PC-9 (cell line): ENCODE data around the gene FEM1C. TPM values are rescaled to one million over a fixed set of nuclear protein-coding genes. Genes with fewer than 3 reads are reported as not detected.

Experiments used
- BruUV-seq: library from RNA; stranded (reverse); fragments of 400-500 nt; replicated peaks from 2 replicates; lab custom pipeline; 2021; lab: Mats Ljungman, UMichigan
- CTCF ChIA-PET: fragments of 300-600 bp; sonication (Branson Sonifier 250); formaldehyde crosslinking; loops from one replicate; lab custom pipeline; 2022; ENCODE audit warnings: antibody characterized with exemption; lab: Charles Lee
- POLR2A ChIA-PET: fragments of 300-600 bp; sonication (Branson Sonifier 250); formaldehyde crosslinking; loops from one replicate; lab custom pipeline; 2022; ENCODE audit warnings: antibody characterized with exemption; ENCODE audit not compliant: unreplicated experiment; lab: Charles Lee
- DNase-seq, 2 experiments: peaks; one replicate each; pipeline versions ENCODE4 v3.0.0 to v3.0.0-alpha.2; 2015 to 2022; ENCODE audit warnings: mixed read lengths in 1 of 2
- H2AFZ ChIP-seq: fragments of 200-600 bp; sonication (generic); 2 replicates; pipeline ENCODE4 v1.8.1; 2017; ENCODE audit warnings: antibody characterized with exemption
- H3F3A ChIP-seq: fragments of 200-600 bp; sonication (generic); 2 replicates; pipeline ENCODE4 v1.8.1; 2017; ENCODE audit warnings: antibody characterized with exemption, mild to moderate bottlenecking, low read depth; ENCODE audit not compliant: insufficient read depth
- H3K27ac ChIP-seq: fragments of 200-600 bp; sonication (generic); 2 replicates; pipeline ENCODE4 v1.6.1; 2016; ENCODE audit warnings: mixed run types
- H3K27me3 ChIP-seq: fragments of 200-600 bp; sonication (generic); 2 replicates; pipeline ENCODE4 v1.6.1; 2016; ENCODE audit warnings: low read depth, mixed run types; ENCODE audit not compliant: insufficient read depth
- H3K36me3 ChIP-seq: fragments of 200-600 bp; sonication (generic); 2 replicates; pipeline ENCODE4 v1.6.1; 2016; ENCODE audit warnings: low read depth, mixed run types
- H3K4me1 ChIP-seq: fragments of 200-600 bp; sonication (generic); replicated peaks from 2 replicates; pipeline ENCODE4 v1.6.1; 2016; ENCODE audit warnings: mixed run types; ENCODE audit not compliant: insufficient read depth
- H3K4me2 ChIP-seq: fragments of 200-600 bp; sonication (generic); 2 replicates; pipeline ENCODE4 v1.6.1; 2017; ENCODE audit warnings: mixed run types
- H3K4me3 ChIP-seq: fragments of 200-600 bp; sonication (generic); 2 replicates; pipeline ENCODE4 v1.6.1; 2016; ENCODE audit warnings: mixed run types
- H3K79me2 ChIP-seq: fragments of 200-600 bp; sonication (generic); 2 replicates; pipeline ENCODE4 v1.6.1; 2017; ENCODE audit warnings: low read depth, mixed run types
- H3K9me2 ChIP-seq: fragments of 200-600 bp; sonication (generic); 2 replicates; pipeline ENCODE4 v1.8.1; 2017; ENCODE audit warnings: mild to moderate bottlenecking; ENCODE audit not compliant: insufficient read depth
- H3K9me3 ChIP-seq: fragments of 200-600 bp; sonication (generic); 2 replicates; pipeline ENCODE4 v1.8.1; 2016; ENCODE audit warnings: low read depth; ENCODE audit not compliant: insufficient read depth
- H4K20me1 ChIP-seq: fragments of 200-600 bp; sonication (generic); 2 replicates; pipeline ENCODE4 v1.8.1; 2017; ENCODE audit not compliant: insufficient read depth
- EZH2 ChIP-seq: fragments of 200-600 bp; sonication (generic); IDR thresholded peaks from 2 replicates; pipeline ENCODE4 v1.8.0; 2017; ENCODE audit warnings: antibody characterized with exemption, low read depth
- intact Hi-C: fragments of 100-400 bp; cut with micrococcal nuclease; formaldehyde crosslinking; loops from one replicate; pipeline ENCODE4 v1.10.0; 2022; ENCODE audit not compliant: unreplicated experiment
- total RNA-seq: library from RNA; stranded (reverse); gene quantifications from 2 replicates; pipeline ENCODE4 v1.2.3, GENCODE V29; 2021
- TF ChIP-seq, protein P1 (sequence below): fragments of 200-600 bp; sonication (generic); conservative IDR thresholded peaks from 2 replicates; pipeline ENCODE4 v1.6.1; 2017; ENCODE audit warnings: mixed run types, antibody characterized with exemption, mild to moderate bottlenecking, moderate library complexity

FEM1C gene
- total RNA-seq, 1 experiment from 2014 or later, result 15.9 TPM

DNA sequence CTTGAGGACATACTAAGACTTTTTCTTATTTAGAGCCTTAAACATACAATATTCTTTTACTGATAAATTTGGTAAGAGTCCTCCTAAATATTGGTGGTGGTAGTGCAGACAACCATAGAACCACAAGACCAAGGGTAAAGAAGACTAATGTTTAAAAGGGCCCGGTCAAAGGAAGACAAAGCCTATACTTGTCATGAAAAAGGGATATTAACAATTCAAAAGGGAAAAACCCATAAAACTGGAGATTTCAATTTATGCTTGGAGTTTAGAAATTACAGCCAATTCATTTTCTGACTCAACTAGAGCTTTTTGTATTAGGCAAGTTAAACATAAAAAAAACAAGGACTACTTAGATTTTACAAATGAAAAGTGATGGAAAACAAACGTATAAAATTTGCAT, 24.4 kb downstream of the FEM1C start:
- H3K9me2 ChIP-seq, result no peaks in the 10 kb centered on the region
- no TSS peak for BruUV-seq
- intact Hi-C loops, result no loop called here
- H3K36me3 ChIP-seq, result peaks cover 18% of the 10 kb centered on the region
- CTCF ChIA-PET, result interaction anchor here (0.6 kb wide), 1 partner anchor 10 kb away, joined by 3 read pairs; no protein-coding TSS in a partner anchor
- no peak overlapping the region for H2AFZ ChIP-seq
- POLR2A ChIA-PET, result no interaction called here
- H4K20me1 ChIP-seq, result 0 out of 2 replicates have a peak, but pooled peaks cover 5% of the 10 kb centered on the region
- peaks cover 15% of the 10 kb centered on the region; the same call in 1 of the 2 replicates for H3K79me2 ChIP-seq
- H3K4me1 ChIP-seq, result peaks cover 5% of the 10 kb centered on the region; the same call in 1 of the 2 replicates
- no peaks in the 10 kb centered on the region; the same call in 1 of the 2 replicates for H3F3A ChIP-seq
- no peak for TF ChIP-seq EZH2
- TF ChIP-seq, protein P1, sequence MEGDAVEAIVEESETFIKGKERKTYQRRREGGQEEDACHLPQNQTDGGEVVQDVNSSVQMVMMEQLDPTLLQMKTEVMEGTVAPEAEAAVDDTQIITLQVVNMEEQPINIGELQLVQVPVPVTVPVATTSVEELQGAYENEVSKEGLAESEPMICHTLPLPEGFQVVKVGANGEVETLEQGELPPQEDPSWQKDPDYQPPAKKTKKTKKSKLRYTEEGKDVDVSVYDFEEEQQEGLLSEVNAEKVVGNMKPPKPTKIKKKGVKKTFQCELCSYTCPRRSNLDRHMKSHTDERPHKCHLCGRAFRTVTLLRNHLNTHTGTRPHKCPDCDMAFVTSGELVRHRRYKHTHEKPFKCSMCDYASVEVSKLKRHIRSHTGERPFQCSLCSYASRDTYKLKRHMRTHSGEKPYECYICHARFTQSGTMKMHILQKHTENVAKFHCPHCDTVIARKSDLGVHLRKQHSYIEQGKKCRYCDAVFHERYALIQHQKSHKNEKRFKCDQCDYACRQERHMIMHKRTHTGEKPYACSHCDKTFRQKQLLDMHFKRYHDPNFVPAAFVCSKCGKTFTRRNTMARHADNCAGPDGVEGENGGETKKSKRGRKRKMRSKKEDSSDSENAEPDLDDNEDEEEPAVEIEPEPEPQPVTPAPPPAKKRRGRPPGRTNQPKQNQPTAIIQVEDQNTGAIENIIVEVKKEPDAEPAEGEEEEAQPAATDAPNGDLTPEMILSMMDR, result no peak
- H3K27ac ChIP-seq, result no peak overlapping the region
- H3K9me3 ChIP-seq, result no peaks in the 10 kb centered on the region
- no peak for DNase-seq
- H3K4me2 ChIP-seq, result no peak overlapping the region
- H3K4me3 ChIP-seq, result no peak overlapping the region
- H3K27me3 ChIP-seq, result no peaks in the 10 kb centered on the region

DNA sequence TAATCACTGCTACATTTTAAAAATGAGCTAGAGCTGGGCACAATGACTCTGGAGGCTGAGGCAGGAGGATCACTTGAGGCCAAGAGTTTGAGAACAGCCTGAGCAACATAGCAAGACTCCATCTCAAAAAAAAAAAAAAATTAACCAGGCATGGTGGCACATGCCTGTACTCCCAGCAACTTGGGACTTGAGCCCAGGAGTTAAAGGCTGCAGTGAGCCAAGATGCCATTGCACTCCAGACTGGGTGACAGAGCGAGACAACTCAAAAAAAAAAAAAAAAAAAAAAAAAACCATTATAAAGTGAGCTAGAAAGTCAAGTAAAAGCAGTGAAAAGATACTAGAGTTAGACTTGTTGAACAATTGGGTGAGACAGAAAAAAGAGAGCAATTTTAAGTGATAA, 28.2 kb downstream of the FEM1C start:
- H3K79me2 ChIP-seq, result no peaks in the 10 kb centered on the region
- no peaks in the 10 kb centered on the region for H3K4me1 ChIP-seq
- CTCF ChIA-PET, result interaction anchor here (0.6 kb wide), 1 partner anchor 25 kb away, joined by 4 read pairs; no protein-coding TSS in a partner anchor
- no peaks in the 10 kb centered on the region for H4K20me1 ChIP-seq
- intact Hi-C loops, result loop anchor here (2.0 kb wide), 1 partner anchor 76 kb away; no protein-coding TSS in a partner anchor
- no peak overlapping the region for H3K4me2 ChIP-seq
- H2AFZ ChIP-seq, result no peak overlapping the region
- no peaks in the 10 kb centered on the region; the same call in 1 of the 2 replicates for H3F3A ChIP-seq
- H3K4me3 ChIP-seq, result no peak overlapping the region
- POLR2A ChIA-PET, result no interaction called here
- BruUV-seq, result no TSS peak
- no peaks in the 10 kb centered on the region for H3K27me3 ChIP-seq
- no peaks in the 10 kb centered on the region for H3K36me3 ChIP-seq
- TF ChIP-seq, protein P1, result no peak
- TF ChIP-seq EZH2, result no peak
- H3K9me3 ChIP-seq, result no peaks in the 10 kb centered on the region
- no peak overlapping the region for H3K27ac ChIP-seq
- no peaks in the 10 kb centered on the region for H3K9me2 ChIP-seq
- DNase-seq, result no peak

DNA sequence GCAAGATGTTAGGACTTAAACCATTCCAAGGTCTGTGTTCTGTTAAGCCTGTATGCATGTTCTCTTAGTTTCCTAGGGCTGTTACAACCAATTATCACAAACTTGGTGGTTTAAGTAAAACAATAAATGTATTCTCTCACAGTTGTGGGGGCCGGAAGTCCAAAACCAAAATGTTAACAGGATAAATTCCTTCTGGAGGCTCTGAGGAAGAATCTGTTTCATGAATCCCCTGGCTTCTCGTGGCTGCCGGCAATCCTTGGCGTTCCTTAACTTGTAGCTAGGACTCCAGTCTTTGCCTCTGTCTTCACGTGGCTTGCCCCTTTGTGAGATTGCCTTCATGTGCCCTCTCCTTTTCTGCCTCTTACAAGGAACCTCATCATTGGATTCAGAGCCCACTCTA, 30.4 kb downstream of the FEM1C start:
- Histone ChIP-seq H3K27ac (no peak overlapping the region), H4K20me1 (no peaks in the 10 kb centered on the region), H3K4me2 (no peak overlapping the region), H3K4me3 (no peak overlapping the region), H3K36me3 (no peaks in the 10 kb centered on the region), H3K79me2 (no peaks in the 10 kb centered on the region), H3K4me1 (no peaks in the 10 kb centered on the region), H3K27me3 (no peaks in the 10 kb centered on the region), H3K9me3 (no peaks in the 10 kb centered on the region), H2AFZ (no peak overlapping the region), H3F3A (no peaks in the 10 kb centered on the region; the same call in 1 of the 2 replicates), H3K9me2 (no peaks in the 10 kb centered on the region)
- intact Hi-C loops, result no loop called here
- TF ChIP-seq, protein P1, result no peak
- no peak for TF ChIP-seq EZH2
- no TSS peak for BruUV-seq
- DNase-seq, result no peak
- ChIA-PET CTCF (interaction anchor here (0.6 kb wide), 1 partner anchor 61 kb away, joined by 16 read pairs; no protein-coding TSS in a partner anchor), POLR2A (interaction anchor here (0.6 kb wide), 1 partner anchor 200 kb away, joined by 3 read pairs; no protein-coding TSS in a partner anchor)
